NCI-H128 (cell line): ENCODE measurements around the gene ZCCHC18.
"Not testable (repeated sequence)": the region's sequence is repeated elsewhere in the genome, so short reads cannot be mapped to it uniquely, and the experiment has no call there.

ENCODE experiments used
- DNase-seq: peaks from one replicate; lab custom pipeline; 2025; ENCODE audit not compliant: unreplicated experiment; lab: John Stamatoyannopoulos, UW

The ZCCHC18 gene

DNA sequence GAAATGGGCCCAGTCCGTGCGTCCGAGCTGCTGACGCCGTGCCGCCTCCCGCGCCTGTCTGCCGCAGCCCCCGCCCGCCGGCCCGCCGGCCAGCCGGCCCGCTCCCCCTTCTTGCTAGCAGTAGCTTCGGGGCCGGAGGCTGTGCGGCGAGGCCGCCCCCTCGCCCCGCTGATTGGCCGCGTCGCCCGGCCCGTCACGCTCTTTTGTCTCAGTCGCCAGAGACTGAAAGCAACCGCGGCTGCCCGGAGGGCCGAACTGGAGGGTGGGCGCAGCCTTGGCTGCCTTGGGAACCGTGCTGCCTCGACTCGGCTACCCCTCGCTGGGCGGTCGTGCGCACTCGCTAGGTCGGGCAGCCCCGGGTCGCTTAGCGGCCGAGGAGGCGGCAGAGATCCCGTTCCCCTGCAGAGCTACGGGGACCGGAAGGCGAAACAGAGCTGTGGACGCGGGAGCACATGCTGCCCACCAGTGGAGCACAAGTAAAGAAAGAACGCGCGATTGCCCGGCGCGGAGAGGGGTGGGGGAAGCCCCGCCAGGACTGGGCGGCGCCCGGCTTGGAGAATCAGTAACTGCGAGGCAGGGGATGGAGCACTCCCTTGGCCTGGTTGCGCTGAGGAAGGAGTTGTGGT lies at the start of gene ZCCHC18:
ZCCHC18 (plus strand) TSS at position 198 of the 626 bp plus-strand sequence. CDS start 1,589 bp downstream, outside the sequence.
- DNase-seq: peak; percentile 53

DNA sequence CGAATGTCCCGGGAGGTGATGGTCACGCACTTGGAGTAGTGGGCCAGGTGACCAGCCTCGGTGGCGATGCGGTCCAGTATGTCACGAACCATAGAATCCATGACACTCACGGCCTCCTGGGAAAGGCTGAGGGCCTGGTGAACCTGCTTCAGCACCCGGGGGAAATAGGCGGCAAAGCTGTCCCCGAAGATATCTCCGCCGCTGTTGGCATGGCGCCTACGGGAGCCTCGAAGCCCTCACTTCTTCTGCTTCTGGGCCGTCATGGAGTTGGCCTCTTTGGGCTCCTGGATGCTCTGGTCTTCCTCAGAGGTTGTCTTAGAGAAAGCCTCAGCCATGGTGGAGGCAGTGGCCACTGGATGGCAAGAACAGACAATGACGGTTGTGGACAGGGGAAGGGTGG lies 49.7 kb upstream of the ZCCHC18 start:
- not testable (repeated sequence) for DNase-seq

DNA sequence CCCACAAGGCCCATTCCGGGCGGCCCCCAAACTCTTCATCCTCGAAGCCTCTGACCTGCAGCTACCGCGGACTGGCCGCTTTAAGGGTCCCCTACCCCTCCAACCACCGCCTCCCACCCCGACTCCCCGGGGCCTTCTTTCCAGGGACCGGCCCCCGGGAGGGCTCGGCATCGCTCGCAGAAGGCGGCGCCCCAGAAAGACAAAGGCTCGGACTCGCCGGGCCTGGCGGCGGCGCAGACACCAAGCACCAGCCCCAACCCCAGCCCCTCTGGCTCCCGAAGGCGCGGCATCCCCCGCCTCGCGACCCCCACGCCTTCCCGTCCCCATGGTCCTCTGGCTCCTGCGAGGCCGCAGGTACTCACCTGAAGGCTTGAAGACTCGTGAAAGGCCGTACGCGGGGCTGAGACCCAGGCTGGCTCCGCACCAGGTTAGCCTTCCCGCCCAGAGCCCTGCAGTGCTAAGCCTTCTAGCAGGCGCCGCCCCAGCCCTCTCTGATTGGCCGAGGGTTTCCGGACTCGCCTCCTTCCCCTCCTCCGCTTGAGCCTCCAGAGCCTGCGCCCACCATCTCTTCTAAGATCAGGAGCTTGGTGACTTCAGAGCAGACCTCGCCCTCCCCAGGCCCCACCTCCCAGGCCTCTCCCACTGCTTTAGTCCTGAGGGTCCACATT lies 36.4 kb upstream of the ZCCHC18 start, which contains the start of gene TMSB15C:
TMSB15C (minus strand) TSS at position 459 of the 668 bp plus-strand sequence.
- not testable (repeated sequence) for DNase-seq

DNA sequence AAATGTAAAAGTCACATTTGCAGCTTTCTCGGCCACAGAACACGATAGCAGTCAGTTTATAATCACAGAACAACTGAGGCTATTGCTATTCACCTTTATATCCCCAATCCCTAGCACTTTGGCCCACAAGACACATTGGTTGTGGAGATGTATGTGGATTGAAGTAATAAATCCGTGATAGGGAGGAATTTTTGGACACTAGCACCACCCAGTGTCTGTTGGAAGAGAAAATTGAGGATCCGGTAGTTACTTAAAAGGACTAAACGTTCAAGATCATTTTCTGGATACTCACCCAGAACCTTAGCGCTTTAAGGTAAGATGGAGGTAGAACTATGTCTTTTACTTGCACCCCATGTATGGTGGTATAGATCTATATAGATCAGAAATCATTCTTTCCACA lies 34.5 kb upstream of the ZCCHC18 start:
- DNase-seq: not testable (repeated sequence)

DNA sequence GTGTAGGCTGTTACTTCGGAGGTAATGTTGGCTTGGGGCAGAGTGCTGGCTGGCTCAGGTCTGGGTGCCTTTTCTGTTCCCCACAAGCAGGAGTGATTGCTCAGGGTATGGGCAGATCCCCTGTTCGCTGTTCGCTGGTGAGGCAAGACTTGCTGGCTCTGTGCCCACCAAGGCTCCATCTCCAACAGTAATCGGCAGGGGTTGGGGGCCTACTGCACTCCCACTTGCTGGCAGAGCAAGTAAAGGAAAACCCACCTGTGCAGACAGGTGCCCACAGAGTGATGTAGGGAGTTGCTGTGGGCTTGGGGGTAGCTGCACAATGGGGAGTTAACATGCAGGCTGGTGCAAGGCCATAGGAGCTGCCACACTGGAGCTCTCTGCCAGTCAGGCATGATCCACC lies 28.3 kb upstream of the ZCCHC18 start:
- DNase-seq: no peak

DNA sequence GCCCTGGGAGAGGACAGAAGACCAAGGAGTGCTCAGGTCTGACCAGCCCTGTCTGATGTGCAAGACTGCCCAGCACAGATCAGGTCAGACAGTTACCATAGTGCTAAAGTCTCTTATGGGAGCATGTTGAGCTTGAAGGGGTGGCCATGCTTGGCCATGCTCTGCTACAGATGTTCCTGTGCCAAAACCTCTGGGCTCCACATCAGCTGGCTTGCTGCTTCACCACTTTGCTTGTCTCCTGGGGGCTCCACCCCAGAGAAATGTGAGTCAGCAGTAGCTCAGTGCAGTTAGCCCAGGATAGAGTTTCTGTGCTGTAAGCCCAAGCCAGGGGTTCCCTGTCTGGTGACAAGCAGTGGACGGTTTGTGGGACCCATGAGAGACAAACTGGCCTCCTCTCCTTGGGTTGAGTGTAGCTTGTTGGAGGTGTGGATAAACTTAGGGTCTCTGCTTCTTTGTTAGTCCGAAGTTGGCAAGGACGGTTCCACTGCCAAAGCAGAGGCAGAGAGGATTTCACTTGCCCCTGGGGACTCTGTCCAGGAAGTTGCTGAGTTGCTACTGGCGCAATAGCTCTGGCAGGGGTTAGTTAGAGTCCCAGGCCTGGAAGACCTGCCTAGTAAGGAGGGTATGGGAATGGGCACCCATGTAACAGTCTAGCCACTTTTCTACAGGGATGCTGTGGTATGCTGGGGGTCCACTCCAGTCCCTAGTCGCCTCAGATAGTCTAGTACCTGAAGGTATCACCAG lies 27.6 kb upstream of the ZCCHC18 start:
- DNase-seq: no peak

DNA sequence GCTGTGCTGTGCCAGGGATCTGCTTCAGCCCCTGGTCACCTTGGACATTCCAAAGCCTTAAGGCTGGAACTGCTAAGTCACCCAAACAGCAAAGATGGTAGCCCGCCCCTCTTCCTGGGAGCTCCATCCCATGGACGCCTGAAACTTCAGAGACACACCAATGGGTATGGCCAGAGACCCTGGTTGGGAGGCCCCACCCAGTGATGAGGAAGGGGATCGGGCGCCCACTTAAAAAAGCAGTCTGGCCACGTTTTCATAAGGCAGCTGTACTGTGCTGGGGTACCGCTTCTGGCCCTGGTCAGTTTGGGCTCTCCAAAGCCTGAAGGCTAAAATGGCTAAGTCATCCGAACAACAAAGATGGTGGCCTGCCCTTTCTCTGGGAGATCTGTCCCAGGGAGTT lies 26.8 kb upstream of the ZCCHC18 start:
- no peak for DNase-seq

DNA sequence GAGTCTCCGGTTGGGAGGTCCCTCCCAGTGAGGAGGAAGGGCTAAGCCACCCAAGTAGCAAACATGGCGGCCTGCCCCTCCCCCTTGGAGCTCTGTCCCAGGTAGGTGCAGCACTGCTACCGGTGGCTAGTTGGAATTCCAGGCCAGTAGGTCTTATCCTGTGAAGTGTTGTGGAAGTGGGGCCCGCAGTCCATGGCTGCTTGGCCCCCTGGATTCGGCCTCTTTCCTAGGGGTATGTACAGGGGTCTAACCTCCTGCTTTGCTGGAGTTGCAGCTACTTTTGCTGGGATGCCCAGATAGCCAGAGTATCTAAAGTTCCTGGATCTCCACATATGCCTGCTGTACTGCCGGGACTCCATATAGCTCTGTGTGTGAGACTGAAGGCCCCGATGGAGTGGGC lies 26.4 kb upstream of the ZCCHC18 start:
- DNase-seq: no peak

DNA sequence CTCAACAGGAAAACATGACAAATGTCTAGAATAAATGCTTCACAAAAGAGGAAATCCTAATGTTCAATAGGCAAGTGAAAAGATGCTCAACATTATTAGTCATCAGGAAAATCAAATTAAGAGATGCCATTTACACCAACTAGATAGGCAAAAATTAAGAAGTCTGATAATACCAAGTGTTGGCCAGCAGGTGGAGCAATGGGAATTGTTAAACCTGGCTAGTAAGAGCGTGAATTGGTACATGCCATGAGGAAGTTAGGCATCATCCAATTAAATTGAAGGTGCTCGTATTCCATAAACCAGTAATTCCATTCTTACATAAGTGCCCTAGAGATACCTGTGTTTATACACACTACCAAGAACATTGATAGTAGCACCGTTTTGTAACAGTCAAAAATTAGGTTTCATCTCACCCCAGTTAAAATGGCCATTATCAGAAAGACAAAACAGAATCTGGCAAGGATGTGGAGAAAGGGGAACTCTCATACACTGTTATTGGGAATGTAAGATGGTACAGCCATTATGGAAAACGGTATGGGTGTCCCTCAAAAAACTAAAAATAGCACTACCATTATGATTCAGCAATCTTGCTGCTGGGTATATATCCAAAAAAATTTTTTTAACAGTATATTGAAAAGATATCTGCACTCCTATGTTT lies 14.0 kb upstream of the ZCCHC18 start:
- peak; percentile 54 for DNase-seq

DNA sequence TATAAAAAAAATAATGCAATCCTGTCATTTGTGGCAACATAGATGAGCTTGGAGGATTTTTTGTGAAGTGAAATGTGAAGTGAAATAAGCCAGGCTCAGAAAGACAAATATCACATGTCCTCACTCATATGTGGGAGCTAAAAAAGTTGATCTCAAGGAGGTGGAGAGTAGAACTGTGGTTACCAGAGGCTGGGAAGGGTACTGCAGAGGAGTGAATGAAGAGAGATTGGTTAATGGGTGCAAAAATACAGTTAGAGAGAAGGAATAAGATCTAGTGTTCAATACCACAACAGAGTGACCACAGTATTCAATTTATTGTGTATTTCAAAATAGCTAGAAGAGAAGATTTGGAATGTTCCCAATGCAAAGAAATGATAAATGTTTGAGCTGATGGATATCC lies 13.4 kb upstream of the ZCCHC18 start:
- DNase-seq: no peak

DNA sequence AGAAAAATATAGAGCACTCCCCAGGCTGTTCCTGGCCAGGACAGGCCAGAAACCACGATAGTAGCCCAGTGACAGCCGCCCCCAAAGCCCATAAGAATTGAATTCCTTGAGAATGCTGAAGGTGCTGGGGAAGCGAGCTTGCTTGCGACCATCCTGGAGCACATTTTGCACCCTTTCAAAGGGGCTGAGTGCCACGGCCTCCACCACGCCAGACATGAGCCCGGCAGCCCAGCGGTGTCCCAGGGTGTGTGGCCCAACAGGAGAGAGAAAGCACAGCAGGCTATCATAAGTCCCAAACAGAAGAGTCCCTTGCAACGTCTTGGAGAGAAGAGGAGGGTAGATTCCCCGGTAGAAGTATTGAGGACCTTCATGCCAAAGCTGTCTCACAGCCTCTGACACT lies 7.6 kb upstream of the ZCCHC18 start:
- DNase-seq: no peak

DNA sequence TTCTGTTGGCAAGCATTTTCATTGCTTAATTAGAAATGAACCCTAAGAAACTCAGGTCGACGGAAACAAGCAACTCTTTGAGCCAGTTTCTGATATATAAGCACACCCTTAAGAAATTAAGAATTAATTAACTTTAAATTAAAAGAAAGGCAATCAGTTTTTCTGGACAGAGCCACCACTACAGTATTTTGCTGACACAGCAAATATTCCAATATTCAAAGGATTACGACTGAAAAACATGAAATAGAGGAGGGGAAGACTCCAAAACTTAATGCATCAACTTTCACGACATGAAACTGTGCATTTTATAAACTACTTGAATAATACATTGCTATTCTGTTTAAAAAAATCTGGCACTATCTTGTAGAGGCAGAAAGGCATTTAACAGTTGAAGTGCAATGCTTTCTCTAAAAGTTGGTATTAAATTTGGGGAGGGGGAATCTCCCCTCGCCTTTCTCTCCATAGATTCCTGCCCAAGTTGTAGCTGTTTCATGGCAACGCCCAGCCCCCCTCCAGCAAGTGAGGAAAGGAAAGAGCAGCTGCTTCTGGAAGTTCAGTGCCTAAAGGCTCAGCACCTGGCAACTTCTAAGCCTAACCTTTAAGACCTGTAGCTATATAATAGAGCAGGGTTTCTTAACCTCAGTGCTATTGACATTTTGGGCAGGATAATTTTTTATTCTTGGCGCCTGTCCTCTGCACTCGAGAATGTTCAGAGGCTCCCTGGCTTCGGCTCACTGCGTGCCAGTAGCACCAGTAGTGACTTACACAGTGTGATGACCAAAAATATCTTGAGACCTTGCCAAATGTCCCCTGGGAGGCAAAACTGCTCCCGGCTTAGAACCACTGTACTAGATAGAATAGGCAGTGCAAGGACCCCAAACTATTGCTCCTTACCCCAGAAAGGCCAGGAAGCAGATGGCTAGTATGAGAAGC lies 6.7 kb upstream of the ZCCHC18 start:
- no peak for DNase-seq

DNA sequence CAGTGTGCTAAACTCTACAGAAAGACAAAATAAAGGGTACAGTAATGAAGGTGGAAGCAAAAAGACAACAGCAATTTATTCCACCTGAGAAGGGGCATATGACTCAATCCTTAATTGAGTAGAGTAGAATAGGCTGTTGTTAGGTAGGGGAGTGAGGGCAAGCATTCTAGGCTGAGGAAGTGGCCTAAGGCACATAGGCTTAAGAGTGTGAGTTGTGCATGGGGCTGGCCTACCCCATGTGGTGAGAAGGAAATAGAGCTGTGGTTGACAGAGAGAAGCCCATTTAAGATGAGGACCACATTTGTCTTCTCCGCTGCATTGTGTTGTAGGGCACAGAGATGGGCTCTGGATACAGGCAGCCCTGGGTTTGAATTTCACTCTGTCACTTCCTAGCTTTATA lies 3.4 kb upstream of the ZCCHC18 start:
- DNase-seq: no peak

DNA sequence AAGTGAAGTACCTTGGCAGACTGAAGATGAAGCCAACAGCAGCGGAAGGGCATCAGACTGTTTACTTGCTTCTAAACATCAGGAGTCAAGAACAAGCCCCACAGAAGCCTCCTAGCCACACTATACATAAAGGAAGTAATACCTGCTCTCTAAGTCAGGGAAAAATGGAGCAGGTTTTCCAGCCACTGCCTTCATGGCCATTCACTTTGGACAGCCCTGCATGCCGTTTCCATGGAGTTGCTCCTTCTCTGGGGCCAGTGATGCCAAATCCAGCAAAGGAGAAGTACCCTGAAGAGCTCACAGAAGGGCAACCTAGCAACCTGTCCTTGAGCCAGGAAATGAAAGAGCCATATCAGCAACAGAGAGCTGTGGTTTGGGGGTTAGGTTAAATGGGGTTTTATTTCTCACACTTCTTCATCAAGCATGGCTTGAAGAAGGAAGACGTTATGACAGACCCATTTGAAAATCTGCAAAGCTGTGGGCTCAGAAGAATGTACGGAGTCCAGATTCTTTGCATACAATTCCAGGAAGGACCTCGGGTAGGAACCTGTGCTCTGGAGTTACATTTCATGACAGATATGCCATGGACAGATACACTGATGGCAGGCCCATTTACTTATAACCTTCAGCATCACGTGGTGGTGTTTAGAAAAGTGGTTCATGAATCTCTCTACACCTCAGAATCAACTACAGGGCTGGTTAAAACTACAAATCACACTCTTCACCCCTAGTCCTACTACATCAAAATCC lies 1.7 kb upstream of the ZCCHC18 start:
- not testable (repeated sequence) for DNase-seq

DNA sequence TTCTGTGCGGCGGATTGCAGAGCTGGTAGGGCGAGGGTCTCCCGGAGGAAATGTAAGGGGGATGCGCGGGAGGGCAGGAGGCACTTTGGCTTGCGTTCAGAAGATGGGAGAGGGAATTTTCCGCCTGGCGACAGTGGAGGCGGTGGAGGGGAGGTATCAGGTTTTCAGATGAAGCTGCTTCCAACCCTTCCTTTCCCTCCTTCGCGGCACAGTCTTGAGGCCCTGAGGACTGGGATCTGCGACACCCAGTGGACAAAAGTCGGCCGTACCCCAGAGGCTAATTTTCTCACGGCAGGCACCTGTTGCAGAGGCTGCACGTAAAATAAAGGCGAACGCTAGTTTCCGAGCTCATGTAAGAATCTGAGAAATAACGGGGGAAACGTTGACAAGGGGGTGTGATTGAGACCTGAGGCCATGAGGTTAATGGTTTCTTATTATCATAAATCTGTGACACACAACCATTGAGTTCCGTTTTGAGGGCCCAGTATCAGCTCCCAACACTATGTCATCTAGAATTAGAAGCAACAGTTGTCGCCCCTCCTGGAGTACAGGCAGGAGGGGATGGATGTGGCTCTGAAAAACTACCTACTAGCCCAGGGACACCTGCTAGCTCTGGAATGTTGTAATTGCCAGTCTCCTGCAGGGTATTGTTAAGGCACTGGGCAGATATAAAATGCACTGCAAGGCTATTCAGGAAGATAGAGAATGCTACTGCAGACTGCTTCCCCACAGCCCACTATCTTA lies 1.1 kb downstream of the ZCCHC18 start:
- peak; percentile 2 for DNase-seq

DNA sequence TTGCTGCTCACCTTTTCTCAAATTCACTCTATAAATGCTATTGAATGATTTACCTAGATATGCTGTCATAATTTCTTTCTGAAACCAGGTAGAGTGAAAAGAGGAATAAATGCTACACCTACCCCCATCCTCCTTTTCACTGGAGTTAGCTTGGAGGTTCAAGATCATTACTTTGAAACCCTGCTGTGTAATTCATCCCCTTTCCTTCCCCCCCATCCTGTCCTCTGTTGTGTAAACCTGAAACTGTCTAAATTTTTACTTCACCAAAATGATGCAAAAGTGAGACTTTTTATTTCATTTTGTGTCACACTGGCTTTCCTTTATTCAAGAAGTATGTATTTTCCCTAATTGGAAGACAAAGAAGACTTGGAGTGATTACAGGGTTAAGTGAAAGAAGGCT lies 5.4 kb downstream of the ZCCHC18 start:
- DNase-seq: no peak

DNA sequence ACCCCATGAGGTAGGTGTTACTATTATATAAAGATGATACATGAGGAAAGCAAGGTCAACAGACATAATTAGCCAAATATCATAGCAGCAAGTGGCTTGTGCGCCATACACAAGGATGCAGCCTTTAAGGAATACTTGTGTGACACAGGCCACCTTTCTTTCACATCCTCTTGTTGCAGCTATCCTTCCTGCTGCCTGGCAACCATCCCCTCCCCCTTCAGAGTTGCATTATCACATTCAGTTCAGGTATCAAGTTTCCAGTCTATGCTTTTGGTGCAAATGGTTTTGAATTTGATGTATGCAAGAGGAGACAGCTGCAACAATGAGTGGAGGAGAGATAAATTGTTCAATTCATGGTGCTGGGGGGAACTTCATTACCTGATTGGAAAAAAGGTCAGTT lies 6.4 kb downstream of the ZCCHC18 start:
- no peak for DNase-seq

DNA sequence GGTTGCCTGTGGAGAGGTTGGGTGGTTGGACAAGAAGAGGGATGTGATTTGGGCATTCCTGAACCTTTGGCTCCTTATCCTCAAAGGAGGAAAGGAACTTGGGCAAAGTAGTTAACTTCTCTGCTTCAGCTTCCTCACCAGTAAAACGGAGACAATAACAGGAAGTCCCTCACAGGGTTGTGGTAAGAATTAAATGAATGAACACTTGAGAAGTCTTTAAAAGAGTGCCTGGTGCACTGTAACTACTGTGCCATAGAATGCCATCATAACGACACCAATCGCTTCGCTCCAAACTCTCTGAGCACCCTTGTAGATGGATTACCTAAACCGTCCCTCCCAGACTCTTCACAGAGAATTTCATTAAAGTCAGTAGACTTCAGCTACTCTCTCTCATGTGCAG lies 10.5 kb downstream of the ZCCHC18 start:
- DNase-seq: no peak

DNA sequence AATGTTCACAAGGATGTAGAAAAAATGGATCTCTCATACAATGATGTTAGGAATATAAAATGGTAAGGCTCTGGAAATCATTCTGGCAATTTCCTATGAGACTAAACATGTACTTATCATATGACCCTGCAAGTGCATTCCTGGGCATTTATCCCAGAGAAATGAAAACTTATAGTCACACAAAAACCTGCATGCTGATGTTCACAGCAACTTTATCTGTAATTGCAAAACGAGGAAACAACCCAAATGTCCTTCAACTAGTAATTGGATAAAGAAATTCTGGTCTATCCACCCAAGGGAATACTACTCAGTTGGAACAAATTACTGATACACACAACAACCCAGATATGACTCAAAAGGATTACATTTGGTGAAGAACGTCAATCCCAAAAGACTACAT lies 14.5 kb downstream of the ZCCHC18 start:
- DNase-seq: no peak
